GM06990 (cell line): ENCODE measurements around the gene ANKRD60.

Experiments used
- DNase-seq: peaks from one replicate; pipeline ENCODE4 v3.0.0-alpha.2; 2011; ENCODE audit not compliant: insufficient read length; ENCODE audit errors: extremely low read depth
- H3K27me3 ChIP-seq: replicated peaks from 2 replicates; pipeline ENCODE4 v1.6.0; 2011; ENCODE audit warnings: low read length; ENCODE audit not compliant: control insufficient read depth, insufficient read depth
- H3K36me3 ChIP-seq: 2 replicates; pipeline ENCODE4 v1.5.1; 2011; ENCODE audit warnings: low read length; ENCODE audit not compliant: control insufficient read depth, insufficient read depth
- H3K4me3 ChIP-seq: replicated peaks from 2 replicates; pipeline ENCODE4 v1.5.1; 2011; ENCODE audit warnings: low read depth, mild to moderate bottlenecking, control low read depth, low read length
- TF ChIP-seq, protein P1 (sequence below): IDR thresholded peaks from 2 replicates; pipeline ENCODE4 v1.5.1; 2011; ENCODE audit warnings: low read length, control low read depth, mild to moderate bottlenecking, inconsistent platforms; ENCODE audit not compliant: insufficient read depth, poor library complexity, severe bottlenecking

The ANKRD60 gene, protein sequence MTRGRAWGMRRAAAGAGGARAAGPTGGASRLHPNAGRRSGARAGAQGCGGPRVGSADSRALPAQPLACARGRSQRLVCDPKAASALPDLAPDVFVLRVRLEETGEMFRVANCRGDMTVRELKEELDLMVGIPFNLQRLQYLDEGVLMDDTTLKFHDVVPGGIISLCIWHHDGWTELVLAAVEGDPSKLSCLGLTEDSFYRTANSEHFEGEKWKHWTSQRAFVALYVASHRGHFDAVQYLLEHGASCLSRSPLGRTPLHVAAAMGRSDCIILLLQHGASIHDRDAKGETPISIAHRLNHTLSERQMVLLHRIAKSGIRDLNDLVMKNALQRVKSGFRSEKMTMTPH

GRCh38 chr20:58228484-58229197 lies at the start of gene ANKRD60:
Gene ANKRD60, minus strand, starts transcription at chr20:58228653. Its CDS starts 0 bp downstream, at chr20:58228653.
- DNase-seq = no peak
- no peaks in the 10 kb centered on the region for H3K36me3 ChIP-seq
- peaks cover 4% of the 10 kb centered on the region; the same call in 1 of the 2 replicates for H3K27me3 ChIP-seq
- TF ChIP-seq, protein P1, sequence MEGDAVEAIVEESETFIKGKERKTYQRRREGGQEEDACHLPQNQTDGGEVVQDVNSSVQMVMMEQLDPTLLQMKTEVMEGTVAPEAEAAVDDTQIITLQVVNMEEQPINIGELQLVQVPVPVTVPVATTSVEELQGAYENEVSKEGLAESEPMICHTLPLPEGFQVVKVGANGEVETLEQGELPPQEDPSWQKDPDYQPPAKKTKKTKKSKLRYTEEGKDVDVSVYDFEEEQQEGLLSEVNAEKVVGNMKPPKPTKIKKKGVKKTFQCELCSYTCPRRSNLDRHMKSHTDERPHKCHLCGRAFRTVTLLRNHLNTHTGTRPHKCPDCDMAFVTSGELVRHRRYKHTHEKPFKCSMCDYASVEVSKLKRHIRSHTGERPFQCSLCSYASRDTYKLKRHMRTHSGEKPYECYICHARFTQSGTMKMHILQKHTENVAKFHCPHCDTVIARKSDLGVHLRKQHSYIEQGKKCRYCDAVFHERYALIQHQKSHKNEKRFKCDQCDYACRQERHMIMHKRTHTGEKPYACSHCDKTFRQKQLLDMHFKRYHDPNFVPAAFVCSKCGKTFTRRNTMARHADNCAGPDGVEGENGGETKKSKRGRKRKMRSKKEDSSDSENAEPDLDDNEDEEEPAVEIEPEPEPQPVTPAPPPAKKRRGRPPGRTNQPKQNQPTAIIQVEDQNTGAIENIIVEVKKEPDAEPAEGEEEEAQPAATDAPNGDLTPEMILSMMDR = no peak
- no peak within 1 kb of the TSS for H3K4me3 ChIP-seq

- no peak overlapping the region for H3K4me3 ChIP-seq
- H3K36me3 ChIP-seq = no peaks in the 10 kb centered on the region
- TF ChIP-seq, protein P1 = no peak
- H3K27me3 ChIP-seq = no peaks in the 10 kb centered on the region
- DNase-seq = no peak
These were observed 49.4 kb upstream of the ANKRD60 start for GRCh38 chr20:58277578-58278472.

DNA sequence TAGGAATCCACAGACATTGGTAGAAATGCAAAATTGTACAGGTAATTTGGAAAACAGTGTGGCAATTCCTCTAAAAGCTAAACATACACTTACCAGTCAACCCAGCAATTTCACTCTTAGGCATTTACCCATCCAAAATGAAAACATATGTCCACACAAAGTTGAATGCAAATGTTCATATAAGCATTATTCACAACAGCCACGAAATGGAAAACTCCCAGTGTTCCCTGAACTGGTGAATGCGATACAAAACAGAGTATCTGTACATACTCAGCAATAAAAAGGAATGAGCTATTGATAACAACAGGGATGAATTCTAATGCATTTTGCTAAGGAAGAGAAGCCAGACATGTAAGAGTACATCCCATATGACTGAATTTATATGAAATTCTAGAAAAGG lies 48.7 kb upstream of the ANKRD60 start:
- Histone ChIP-seq H3K27me3 (no peaks in the 10 kb centered on the region), H3K36me3 (no peaks in the 10 kb centered on the region), H3K4me3 (no peak overlapping the region)
- DNase-seq = no peak
- TF ChIP-seq, protein P1 = no peak

GRCh38 chr20:58274384-58274783 lies 45.9 kb upstream of the ANKRD60 start:
- no peak overlapping the region for H3K4me3 ChIP-seq
- no peaks in the 10 kb centered on the region for H3K27me3 ChIP-seq
- H3K36me3 ChIP-seq = no peaks in the 10 kb centered on the region
- TF ChIP-seq, protein P1 = no peak
- no peak for DNase-seq

DNA sequence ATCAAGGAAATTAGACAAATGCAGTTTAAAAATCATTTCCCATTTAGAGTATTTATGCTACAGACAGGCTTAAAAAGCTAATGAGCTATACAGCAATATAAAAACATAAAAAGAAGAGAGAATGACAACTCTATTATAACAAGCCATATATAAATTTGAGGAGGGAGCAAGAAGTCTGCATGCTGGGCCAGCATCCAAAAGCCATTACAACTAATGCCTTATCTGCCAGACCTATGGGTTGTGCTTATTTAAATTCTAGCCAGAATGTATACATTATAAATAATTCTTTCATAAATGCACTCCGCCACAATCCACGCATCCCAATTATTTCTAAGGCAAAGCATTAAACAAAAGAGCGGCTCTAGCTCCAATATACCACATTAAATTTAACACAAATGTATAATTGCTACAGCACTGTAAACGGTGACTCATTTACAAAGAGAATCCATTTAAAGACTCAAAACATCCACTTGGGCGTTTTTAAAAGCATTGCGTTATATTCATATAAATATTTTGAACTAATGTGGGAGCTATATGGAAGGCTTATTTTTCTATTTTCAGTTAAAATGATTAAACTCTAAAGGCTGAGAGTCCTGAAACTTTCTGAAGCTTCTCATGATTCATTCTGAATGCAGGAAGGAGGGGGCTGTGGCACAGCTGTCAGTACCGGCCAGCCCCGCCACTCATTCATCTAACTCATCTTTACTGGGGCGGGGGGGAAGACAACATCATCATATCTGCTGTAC lies 43.3 kb upstream of the ANKRD60 start:
- TF ChIP-seq, protein P1 = no peak
- Histone ChIP-seq H3K27me3 (no peaks in the 10 kb centered on the region), H3K36me3 (peaks cover 5% of the 10 kb centered on the region), H3K4me3 (no peak overlapping the region)
- DNase-seq = no peak
